ENCODE measurements around the gene PAK3.

PAK3 gene

DNA sequence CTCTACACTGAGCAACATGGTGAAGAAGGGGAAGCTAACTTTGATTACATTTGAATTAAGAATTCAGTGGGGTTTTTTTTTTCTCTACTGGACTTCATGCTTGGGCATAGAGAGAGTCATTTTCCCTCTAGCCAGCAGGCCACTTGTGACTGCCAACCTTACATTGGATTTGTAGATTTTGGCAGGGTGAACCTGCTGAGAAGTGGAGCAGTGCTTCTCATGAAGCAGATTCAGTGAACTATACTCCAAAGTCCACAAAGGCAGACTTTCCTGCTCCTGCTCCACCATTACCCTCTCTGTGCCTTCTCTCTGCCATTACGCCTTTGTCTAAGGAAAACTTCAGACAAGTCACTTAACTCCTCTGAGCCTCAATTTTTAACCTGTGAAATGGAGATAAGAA lies 69.9 kb downstream of the PAK3 start:
- Histone ChIP-seq H3K36me3 (ENCODE audit: low read length) (no peaks in the 10 kb centered on the region), H2AFZ (ENCODE audit: low read depth, low read length, severe bottlenecking) (no peak overlapping the region), H3K9me2 (replicated peaks; ENCODE audit: insufficient read depth, low read length) (no peaks in the 10 kb centered on the region), H3K79me2 (ENCODE audit: insufficient read depth, low read length) (no peaks in the 10 kb centered on the region), H3K27me3 (ENCODE audit: low read length) (no peaks in the 10 kb centered on the region), H3F3A (ENCODE audit: insufficient read depth) (no peaks in the 10 kb centered on the region), H3K9ac (ENCODE audit: low read length) (no peak overlapping the region), H3K27ac (ENCODE audit: low read depth, low read length) (no peak overlapping the region), H3K9me3 (ENCODE audit: insufficient read depth, low read length) (no peaks in the 10 kb centered on the region), H3K4me2 (ENCODE audit: low read depth, low read length, poor library complexity, severe bottlenecking) (no peak overlapping the region), H4K20me1 (ENCODE audit: low read depth, low read length) (no peaks in the 10 kb centered on the region), H3K4me3 (ENCODE audit: insufficient read depth, low read length, poor library complexity, severe bottlenecking) (no peak overlapping the region)
- TF ChIP-seq, protein P1, sequence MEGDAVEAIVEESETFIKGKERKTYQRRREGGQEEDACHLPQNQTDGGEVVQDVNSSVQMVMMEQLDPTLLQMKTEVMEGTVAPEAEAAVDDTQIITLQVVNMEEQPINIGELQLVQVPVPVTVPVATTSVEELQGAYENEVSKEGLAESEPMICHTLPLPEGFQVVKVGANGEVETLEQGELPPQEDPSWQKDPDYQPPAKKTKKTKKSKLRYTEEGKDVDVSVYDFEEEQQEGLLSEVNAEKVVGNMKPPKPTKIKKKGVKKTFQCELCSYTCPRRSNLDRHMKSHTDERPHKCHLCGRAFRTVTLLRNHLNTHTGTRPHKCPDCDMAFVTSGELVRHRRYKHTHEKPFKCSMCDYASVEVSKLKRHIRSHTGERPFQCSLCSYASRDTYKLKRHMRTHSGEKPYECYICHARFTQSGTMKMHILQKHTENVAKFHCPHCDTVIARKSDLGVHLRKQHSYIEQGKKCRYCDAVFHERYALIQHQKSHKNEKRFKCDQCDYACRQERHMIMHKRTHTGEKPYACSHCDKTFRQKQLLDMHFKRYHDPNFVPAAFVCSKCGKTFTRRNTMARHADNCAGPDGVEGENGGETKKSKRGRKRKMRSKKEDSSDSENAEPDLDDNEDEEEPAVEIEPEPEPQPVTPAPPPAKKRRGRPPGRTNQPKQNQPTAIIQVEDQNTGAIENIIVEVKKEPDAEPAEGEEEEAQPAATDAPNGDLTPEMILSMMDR (IDR thresholded peaks at IDR 0.05; ENCODE audit: insufficient read depth, low read length, poor library complexity, severe bottlenecking): no peak
- no peak for TF ChIP-seq EZH2phosphoT487 (conservative IDR thresholded peaks at IDR 0.05; ENCODE audit: low read length)

DNA sequence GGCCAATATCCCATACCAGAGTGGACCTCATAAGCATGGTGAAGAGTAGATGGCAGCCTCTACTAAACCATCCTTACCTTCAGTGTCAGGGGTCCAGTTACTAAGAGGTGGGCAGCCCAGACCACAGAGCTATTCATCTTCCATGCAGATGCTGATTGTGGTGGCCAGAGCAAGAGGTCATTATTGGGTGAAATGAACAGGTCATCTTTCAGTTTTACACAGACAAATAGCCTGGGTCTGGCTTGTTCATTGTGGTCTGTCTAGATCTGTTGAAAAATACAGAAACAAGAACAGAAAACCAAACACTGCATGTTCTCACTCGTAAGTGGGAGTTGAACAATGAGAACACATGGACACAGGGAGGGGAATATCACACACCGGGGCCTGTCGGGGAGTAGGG lies 71.3 kb downstream of the PAK3 start:
- Histone ChIP-seq H3K4me2 (ENCODE audit: low read depth, low read length, poor library complexity, severe bottlenecking) (no peak overlapping the region), H3K9me2 (replicated peaks; ENCODE audit: insufficient read depth, low read length) (no peaks in the 10 kb centered on the region), H3K9ac (ENCODE audit: low read length) (no peak overlapping the region), H3K4me3 (ENCODE audit: insufficient read depth, low read length, poor library complexity, severe bottlenecking) (no peak overlapping the region), H3K27ac (ENCODE audit: low read depth, low read length) (no peak overlapping the region), H3K79me2 (ENCODE audit: insufficient read depth, low read length) (no peaks in the 10 kb centered on the region), H3K9me3 (ENCODE audit: insufficient read depth, low read length) (no peaks in the 10 kb centered on the region), H3K36me3 (ENCODE audit: low read length) (no peaks in the 10 kb centered on the region), H2AFZ (ENCODE audit: low read depth, low read length, severe bottlenecking) (no peak overlapping the region), H3F3A (ENCODE audit: insufficient read depth) (no peaks in the 10 kb centered on the region), H3K27me3 (ENCODE audit: low read length) (no peaks in the 10 kb centered on the region), H4K20me1 (ENCODE audit: low read depth, low read length) (no peaks in the 10 kb centered on the region)
- TF ChIP-seq, protein P1 (IDR thresholded peaks at IDR 0.05; ENCODE audit: insufficient read depth, low read length, poor library complexity, severe bottlenecking): no peak
- no peak for TF ChIP-seq EZH2phosphoT487 (conservative IDR thresholded peaks at IDR 0.05; ENCODE audit: low read length)

DNA sequence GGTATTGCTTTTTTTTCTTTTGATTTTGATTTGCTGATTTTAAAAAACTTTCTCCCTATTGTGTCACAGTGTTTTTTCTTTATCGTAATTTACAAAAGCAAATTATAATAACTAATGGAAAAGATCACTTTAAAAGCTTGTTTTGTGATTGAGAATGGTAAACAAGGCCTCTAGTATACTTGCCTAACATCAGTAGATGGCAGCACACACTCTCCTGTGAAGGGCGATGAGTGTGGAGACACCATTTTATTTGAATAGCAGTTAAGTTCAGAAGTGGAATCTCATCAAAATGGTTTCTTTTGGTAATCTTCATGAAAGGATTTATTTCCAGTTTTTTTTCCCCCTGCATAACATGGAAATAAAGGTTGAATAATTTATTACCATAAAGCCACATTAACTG lies 72.3 kb downstream of the PAK3 start:
- Histone ChIP-seq H3K4me2 (ENCODE audit: low read depth, low read length, poor library complexity, severe bottlenecking) (no peak overlapping the region), H3K79me2 (ENCODE audit: insufficient read depth, low read length) (no peaks in the 10 kb centered on the region), H3K36me3 (ENCODE audit: low read length) (no peaks in the 10 kb centered on the region), H3K9ac (ENCODE audit: low read length) (no peak overlapping the region), H3F3A (ENCODE audit: insufficient read depth) (no peaks in the 10 kb centered on the region), H3K9me2 (replicated peaks; ENCODE audit: insufficient read depth, low read length) (no peaks in the 10 kb centered on the region), H3K27me3 (ENCODE audit: low read length) (no peaks in the 10 kb centered on the region), H3K9me3 (ENCODE audit: insufficient read depth, low read length) (no peaks in the 10 kb centered on the region), H4K20me1 (ENCODE audit: low read depth, low read length) (no peaks in the 10 kb centered on the region), H3K27ac (ENCODE audit: low read depth, low read length) (no peak overlapping the region), H3K4me3 (ENCODE audit: insufficient read depth, low read length, poor library complexity, severe bottlenecking) (no peak overlapping the region), H2AFZ (ENCODE audit: low read depth, low read length, severe bottlenecking) (no peak overlapping the region)
- TF ChIP-seq, protein P1 (IDR thresholded peaks at IDR 0.05; ENCODE audit: insufficient read depth, low read length, poor library complexity, severe bottlenecking): no peak
- TF ChIP-seq EZH2phosphoT487 (conservative IDR thresholded peaks at IDR 0.05; ENCODE audit: low read length): no peak
